Measurements from ENCODE around the gene MSRB1. TPM values are rescaled to one million over a fixed set of nuclear protein-coding genes. Genes with fewer than 3 reads are reported as not detected.
A peak's percentile ranks its signal among the peaks of the same experiment; 100 is the strongest.
"Not testable (repeated sequence)": the region's sequence is repeated elsewhere in the genome, so short reads cannot be mapped to it uniquely, and the experiment has no call there.

The MSRB1 gene
- total RNA-seq, 1 experiment from 2014 or later = 49.4 TPM

GRCh38 chr16:1958715-1959268 is 15.8 kb upstream of the MSRB1 start:
- Histone ChIP-seq H3K36me3 (ENCODE audit: low read depth) (peaks cover 18% of the 10 kb centered on the region), H3K79me2 (ENCODE audit: low read depth) (peaks cover 42% of the 10 kb centered on the region), H3K4me1 (replicated peaks; ENCODE audit: insufficient read depth) (peaks cover 12% of the 10 kb centered on the region), H3K27ac (no peak overlapping the region), H3K4me2 (peak overlapping the region; percentile 92), H3K4me3 (peak overlapping the region; percentile 95; the same call in 1 of the 2 replicates), H2AFZ (no peak overlapping the region; the same call in 1 of the 2 replicates), H4K20me1 (ENCODE audit: insufficient read depth) (peaks cover 34% of the 10 kb centered on the region), H3F3A (ENCODE audit: insufficient read depth, low read depth) (peaks cover 39% of the 10 kb centered on the region), H3K27me3 (ENCODE audit: insufficient read depth, low read depth) (no peaks in the 10 kb centered on the region), H3K9me2 (ENCODE audit: insufficient read depth) (no peaks in the 10 kb centered on the region), H3K9me3 (ENCODE audit: insufficient read depth, low read depth) (no peaks in the 10 kb centered on the region)
- ChIA-PET CTCF (no interaction called here), POLR2A (ENCODE audit: unreplicated experiment) (no interaction called here)
- no peak for TF ChIP-seq EZH2 (IDR thresholded peaks at IDR 0.05; ENCODE audit: low read depth)
- TF ChIP-seq, protein P1, sequence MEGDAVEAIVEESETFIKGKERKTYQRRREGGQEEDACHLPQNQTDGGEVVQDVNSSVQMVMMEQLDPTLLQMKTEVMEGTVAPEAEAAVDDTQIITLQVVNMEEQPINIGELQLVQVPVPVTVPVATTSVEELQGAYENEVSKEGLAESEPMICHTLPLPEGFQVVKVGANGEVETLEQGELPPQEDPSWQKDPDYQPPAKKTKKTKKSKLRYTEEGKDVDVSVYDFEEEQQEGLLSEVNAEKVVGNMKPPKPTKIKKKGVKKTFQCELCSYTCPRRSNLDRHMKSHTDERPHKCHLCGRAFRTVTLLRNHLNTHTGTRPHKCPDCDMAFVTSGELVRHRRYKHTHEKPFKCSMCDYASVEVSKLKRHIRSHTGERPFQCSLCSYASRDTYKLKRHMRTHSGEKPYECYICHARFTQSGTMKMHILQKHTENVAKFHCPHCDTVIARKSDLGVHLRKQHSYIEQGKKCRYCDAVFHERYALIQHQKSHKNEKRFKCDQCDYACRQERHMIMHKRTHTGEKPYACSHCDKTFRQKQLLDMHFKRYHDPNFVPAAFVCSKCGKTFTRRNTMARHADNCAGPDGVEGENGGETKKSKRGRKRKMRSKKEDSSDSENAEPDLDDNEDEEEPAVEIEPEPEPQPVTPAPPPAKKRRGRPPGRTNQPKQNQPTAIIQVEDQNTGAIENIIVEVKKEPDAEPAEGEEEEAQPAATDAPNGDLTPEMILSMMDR (conservative IDR thresholded peaks at IDR 0.05) = no peak
- intact Hi-C loops (cut with micrococcal nuclease; ENCODE audit: unreplicated experiment) = loop anchor here (2.0 kb wide), 1 partner anchor 16 kb away; the partner anchor contains the start of gene MSRB1
- no TSS peak for BruUV-seq (replicated peaks)
- no peak for DNase-seq

DNA sequence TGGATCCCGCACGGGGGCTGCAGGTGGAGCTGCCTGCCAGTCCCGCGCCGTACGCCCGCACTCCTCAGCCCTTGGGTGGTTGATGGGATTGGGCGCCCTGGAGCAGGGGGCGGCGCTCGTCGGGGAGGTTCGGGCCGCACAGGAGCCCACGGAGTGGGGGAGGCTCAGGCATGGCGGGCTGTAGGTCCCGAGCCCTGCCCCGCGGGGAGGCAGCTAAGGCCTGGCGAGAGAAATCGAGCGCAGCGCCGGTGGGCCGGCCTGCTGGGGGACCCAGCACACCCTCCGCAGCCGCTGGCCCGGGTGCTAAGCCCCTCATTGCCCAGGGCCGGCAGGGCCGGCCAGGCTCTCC is 15.1 kb upstream of the MSRB1 start:
- H3F3A ChIP-seq (ENCODE audit: insufficient read depth, low read depth) = peaks cover 33% of the 10 kb centered on the region
- H3K4me3 ChIP-seq; H2AFZ ChIP-seq; H3K9me2 ChIP-seq (ENCODE audit: insufficient read depth); H3K27me3 ChIP-seq (ENCODE audit: insufficient read depth, low read depth); H3K27ac ChIP-seq; H3K9me3 ChIP-seq (ENCODE audit: insufficient read depth, low read depth); DNase-seq; POLR2A ChIA-PET (ENCODE audit: unreplicated experiment); BruUV-seq (replicated peaks); H3K4me2 ChIP-seq; CTCF ChIA-PET: not testable (repeated sequence)
- intact Hi-C loops (cut with micrococcal nuclease; ENCODE audit: unreplicated experiment) = loop anchor here (2.0 kb wide), 1 partner anchor 15 kb away; the partner anchor contains the start of gene MSRB1
- peaks cover 27% of the 10 kb centered on the region for H4K20me1 ChIP-seq (ENCODE audit: insufficient read depth)
- peaks cover 11% of the 10 kb centered on the region for H3K36me3 ChIP-seq (ENCODE audit: low read depth)
- peaks cover 12% of the 10 kb centered on the region for H3K4me1 ChIP-seq (replicated peaks; ENCODE audit: insufficient read depth)
- H3K79me2 ChIP-seq (ENCODE audit: low read depth) = peaks cover 35% of the 10 kb centered on the region

DNA sequence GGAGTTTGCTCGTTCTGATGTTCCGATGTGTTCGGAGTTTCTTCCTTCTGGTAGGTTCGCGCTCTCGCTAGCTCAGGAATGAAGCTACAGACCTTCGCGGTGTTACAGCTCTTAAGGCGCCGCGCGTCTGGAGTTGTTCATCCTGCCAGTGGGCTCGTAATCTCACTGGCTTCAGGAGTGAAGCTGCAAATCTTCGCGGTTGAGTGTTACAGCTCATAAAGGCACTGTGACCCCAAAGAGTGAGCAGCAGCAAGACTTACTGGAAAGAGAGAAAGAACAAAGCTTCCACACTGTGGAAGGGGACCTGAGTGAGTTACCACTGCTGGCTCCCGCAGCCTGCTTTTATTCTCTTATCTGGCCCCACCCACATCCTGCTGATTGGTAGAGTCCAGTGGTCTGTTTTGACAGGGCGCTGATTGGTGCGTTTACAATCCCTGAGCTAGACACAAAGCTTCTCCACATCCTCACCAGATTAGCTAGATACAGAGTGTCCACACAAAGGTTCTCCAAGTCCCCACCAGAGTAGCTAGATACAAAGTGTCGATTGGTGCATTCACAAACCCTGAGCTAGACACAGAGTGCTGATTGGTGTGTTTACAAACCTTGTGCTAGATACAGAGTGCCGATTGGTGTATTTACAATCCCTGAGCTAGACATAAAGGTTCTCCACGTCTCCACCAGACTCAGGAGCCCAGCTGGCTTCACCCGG is 14.6 kb upstream of the MSRB1 start:
- H3K9me3 ChIP-seq (ENCODE audit: insufficient read depth, low read depth); H3K36me3 ChIP-seq (ENCODE audit: low read depth); H2AFZ ChIP-seq; H3K27me3 ChIP-seq (ENCODE audit: insufficient read depth, low read depth); H3K4me2 ChIP-seq; BruUV-seq (replicated peaks); DNase-seq; H3K9me2 ChIP-seq (ENCODE audit: insufficient read depth); H3K27ac ChIP-seq; CTCF ChIA-PET; H3K4me3 ChIP-seq: not testable (repeated sequence)
- H3K4me1 ChIP-seq (replicated peaks; ENCODE audit: insufficient read depth) = peaks cover 12% of the 10 kb centered on the region
- H3K79me2 ChIP-seq (ENCODE audit: low read depth) = peaks cover 29% of the 10 kb centered on the region
- peaks cover 27% of the 10 kb centered on the region for H3F3A ChIP-seq (ENCODE audit: insufficient read depth, low read depth)
- intact Hi-C loops (cut with micrococcal nuclease; ENCODE audit: unreplicated experiment) = loop anchor here (2.0 kb wide), 1 partner anchor 15 kb away; the partner anchor contains the start of gene MSRB1
- POLR2A ChIA-PET (ENCODE audit: unreplicated experiment) = interaction anchor here (0.5 kb wide), 1 partner anchor 65 kb away, joined by 3 read pairs; no protein-coding TSS in a partner anchor
- H4K20me1 ChIP-seq (ENCODE audit: insufficient read depth) = peaks cover 22% of the 10 kb centered on the region

- ChIA-PET CTCF (no interaction called here), POLR2A (ENCODE audit: unreplicated experiment) (interaction anchor here (0.5 kb wide), 1 partner anchor 774 kb away, joined by 11 read pairs; no protein-coding TSS in a partner anchor)
- H3K4me1 ChIP-seq (replicated peaks; ENCODE audit: insufficient read depth) = peaks cover under 1% of the 10 kb centered on the region; the same call in 1 of the 2 replicates
- no peak overlapping the region for H3K27ac ChIP-seq
- H3K27me3 ChIP-seq (ENCODE audit: insufficient read depth, low read depth) = no peaks in the 10 kb centered on the region
- no peaks in the 10 kb centered on the region; the same call in 1 of the 2 replicates for H3F3A ChIP-seq (ENCODE audit: insufficient read depth, low read depth)
- H2AFZ ChIP-seq = no peak overlapping the region
- BruUV-seq (replicated peaks) = no TSS peak
- no peak overlapping the region for H3K4me3 ChIP-seq
- H3K4me2 ChIP-seq = no peak overlapping the region
- TF ChIP-seq EZH2 (IDR thresholded peaks at IDR 0.05; ENCODE audit: low read depth) = no peak
- TF ChIP-seq, protein P1 (conservative IDR thresholded peaks at IDR 0.05) = no peak
- H4K20me1 ChIP-seq (ENCODE audit: insufficient read depth) = no peaks in the 10 kb centered on the region
- H3K79me2 ChIP-seq (ENCODE audit: low read depth) = no peaks in the 10 kb centered on the region
- DNase-seq = no peak
- no peaks in the 10 kb centered on the region for H3K9me3 ChIP-seq (ENCODE audit: insufficient read depth, low read depth)
- H3K36me3 ChIP-seq (ENCODE audit: low read depth) = no peaks in the 10 kb centered on the region
- no peaks in the 10 kb centered on the region for H3K9me2 ChIP-seq (ENCODE audit: insufficient read depth)
- intact Hi-C loops (cut with micrococcal nuclease; ENCODE audit: unreplicated experiment) = no loop called here
Observed at GRCh38 chr16:1953734-1954133, 10.7 kb upstream of the MSRB1 start.

All from PC-9 (cell line).